ENCODE results near the gene CCDC43. TPM values are rescaled to one million over a fixed set of nuclear protein-coding genes. Genes with fewer than 3 reads are reported as not detected.

Gene CCDC43
- total and polyA plus RNA-seq, 2 of the 13 experiments (the other 11 are each of a cell fraction or from before 2014, with no cell fraction given) = 17.5 to 94.8 TPM

DNA sequence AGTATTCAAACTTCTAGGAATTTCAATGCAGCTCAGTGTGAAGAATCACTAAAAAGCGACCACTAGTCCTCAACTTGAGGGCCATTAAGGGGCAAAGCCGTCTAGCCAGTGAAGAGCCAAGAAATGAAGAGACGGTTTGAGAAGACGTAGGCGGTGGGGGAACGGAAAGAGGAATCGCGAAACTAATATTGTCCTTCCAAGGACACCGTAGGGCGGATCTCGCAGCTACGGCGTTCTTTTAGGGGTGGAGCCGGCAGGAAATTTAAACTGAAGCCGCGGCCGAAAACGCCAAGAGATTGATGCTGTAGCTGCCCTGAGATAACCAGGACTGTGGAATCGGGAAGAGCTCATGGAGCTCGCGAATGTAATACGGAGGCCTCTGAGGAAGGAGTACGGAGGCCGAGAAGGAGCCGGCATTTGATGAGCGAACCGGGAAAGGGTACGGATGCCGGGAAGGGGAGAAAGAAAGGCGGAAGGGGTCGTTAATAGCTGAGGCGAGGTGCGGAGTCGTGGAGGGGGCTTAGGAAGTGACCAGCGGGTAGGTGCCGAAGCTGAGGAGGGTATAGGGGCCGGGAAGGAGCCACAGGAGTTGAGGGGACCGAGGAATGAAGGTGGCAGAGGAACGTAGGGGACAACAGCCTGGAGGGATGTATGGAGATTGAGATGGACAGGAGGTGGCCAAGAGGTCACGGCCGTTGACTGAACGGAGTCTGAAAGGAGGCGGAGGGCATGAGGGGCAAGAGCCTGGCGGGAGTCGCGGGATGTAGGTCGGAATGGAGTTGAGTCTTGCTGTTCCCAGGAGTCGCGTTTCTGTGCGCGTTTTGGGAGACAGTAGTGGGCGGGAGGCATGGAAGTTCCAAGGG is 19.1 kb upstream of the CCDC43 start, which contains the start of gene DBF4B (continued):
- TF ChIP-seq, protein P1, sequence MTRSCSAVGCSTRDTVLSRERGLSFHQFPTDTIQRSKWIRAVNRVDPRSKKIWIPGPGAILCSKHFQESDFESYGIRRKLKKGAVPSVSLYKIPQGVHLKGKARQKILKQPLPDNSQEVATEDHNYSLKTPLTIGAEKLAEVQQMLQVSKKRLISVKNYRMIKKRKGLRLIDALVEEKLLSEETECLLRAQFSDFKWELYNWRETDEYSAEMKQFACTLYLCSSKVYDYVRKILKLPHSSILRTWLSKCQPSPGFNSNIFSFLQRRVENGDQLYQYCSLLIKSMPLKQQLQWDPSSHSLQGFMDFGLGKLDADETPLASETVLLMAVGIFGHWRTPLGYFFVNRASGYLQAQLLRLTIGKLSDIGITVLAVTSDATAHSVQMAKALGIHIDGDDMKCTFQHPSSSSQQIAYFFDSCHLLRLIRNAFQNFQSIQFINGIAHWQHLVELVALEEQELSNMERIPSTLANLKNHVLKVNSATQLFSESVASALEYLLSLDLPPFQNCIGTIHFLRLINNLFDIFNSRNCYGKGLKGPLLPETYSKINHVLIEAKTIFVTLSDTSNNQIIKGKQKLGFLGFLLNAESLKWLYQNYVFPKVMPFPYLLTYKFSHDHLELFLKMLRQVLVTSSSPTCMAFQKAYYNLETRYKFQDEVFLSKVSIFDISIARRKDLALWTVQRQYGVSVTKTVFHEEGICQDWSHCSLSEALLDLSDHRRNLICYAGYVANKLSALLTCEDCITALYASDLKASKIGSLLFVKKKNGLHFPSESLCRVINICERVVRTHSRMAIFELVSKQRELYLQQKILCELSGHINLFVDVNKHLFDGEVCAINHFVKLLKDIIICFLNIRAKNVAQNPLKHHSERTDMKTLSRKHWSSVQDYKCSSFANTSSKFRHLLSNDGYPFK (CRISPR knock-in tag; IDR thresholded peaks at IDR 0.05; ENCODE audit: borderline replicate concordance) = peak; percentile 89; the same call in 1 of the 2 replicates
- TF ChIP-seq, protein P2, sequence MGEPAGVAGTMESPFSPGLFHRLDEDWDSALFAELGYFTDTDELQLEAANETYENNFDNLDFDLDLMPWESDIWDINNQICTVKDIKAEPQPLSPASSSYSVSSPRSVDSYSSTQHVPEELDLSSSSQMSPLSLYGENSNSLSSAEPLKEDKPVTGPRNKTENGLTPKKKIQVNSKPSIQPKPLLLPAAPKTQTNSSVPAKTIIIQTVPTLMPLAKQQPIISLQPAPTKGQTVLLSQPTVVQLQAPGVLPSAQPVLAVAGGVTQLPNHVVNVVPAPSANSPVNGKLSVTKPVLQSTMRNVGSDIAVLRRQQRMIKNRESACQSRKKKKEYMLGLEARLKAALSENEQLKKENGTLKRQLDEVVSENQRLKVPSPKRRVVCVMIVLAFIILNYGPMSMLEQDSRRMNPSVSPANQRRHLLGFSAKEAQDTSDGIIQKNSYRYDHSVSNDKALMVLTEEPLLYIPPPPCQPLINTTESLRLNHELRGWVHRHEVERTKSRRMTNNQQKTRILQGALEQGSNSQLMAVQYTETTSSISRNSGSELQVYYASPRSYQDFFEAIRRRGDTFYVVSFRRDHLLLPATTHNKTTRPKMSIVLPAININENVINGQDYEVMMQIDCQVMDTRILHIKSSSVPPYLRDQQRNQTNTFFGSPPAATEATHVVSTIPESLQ (CRISPR knock-in tag; conservative IDR thresholded peaks at IDR 0.05) = no peak
- TF ChIP-seq GABPB1 (CRISPR knock-in tag; IDR thresholded peaks at IDR 0.05) = peak; percentile 84
- TF ChIP-seq, protein P3, sequence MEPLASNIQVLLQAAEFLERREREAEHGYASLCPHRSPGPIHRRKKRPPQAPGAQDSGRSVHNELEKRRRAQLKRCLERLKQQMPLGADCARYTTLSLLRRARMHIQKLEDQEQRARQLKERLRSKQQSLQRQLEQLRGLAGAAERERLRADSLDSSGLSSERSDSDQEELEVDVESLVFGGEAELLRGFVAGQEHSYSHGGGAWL (CRISPR knock-in tag; IDR thresholded peaks at IDR 0.05) = 0 out of 2 replicates have a peak, but pooled peaks have one; percentile 45
- TF ChIP-seq, protein P4, sequence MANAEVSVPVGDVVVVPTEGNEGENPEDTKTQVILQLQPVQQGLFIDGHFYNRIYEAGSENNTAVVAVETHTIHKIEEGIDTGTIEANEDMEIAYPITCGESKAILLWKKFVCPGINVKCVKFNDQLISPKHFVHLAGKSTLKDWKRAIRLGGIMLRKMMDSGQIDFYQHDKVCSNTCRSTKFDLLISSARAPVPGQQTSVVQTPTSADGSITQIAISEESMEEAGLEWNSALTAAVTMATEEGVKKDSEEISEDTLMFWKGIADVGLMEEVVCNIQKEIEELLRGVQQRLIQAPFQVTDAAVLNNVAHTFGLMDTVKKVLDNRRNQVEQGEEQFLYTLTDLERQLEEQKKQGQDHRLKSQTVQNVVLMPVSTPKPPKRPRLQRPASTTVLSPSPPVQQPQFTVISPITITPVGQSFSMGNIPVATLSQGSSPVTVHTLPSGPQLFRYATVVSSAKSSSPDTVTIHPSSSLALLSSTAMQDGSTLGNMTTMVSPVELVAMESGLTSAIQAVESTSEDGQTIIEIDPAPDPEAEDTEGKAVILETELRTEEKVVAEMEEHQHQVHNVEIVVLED (CRISPR knock-in tag; IDR thresholded peaks at IDR 0.05; ENCODE audit: borderline replicate concordance) = peak; percentile 80; the same call in 1 of the 2 replicates
- TF ChIP-seq ZNF253 (CRISPR knock-in tag; IDR thresholded peaks at IDR 0.05; ENCODE audit: borderline replicate concordance) = no peak; the same call in 1 of the 2 replicates
- TF ChIP-seq, protein P5, sequence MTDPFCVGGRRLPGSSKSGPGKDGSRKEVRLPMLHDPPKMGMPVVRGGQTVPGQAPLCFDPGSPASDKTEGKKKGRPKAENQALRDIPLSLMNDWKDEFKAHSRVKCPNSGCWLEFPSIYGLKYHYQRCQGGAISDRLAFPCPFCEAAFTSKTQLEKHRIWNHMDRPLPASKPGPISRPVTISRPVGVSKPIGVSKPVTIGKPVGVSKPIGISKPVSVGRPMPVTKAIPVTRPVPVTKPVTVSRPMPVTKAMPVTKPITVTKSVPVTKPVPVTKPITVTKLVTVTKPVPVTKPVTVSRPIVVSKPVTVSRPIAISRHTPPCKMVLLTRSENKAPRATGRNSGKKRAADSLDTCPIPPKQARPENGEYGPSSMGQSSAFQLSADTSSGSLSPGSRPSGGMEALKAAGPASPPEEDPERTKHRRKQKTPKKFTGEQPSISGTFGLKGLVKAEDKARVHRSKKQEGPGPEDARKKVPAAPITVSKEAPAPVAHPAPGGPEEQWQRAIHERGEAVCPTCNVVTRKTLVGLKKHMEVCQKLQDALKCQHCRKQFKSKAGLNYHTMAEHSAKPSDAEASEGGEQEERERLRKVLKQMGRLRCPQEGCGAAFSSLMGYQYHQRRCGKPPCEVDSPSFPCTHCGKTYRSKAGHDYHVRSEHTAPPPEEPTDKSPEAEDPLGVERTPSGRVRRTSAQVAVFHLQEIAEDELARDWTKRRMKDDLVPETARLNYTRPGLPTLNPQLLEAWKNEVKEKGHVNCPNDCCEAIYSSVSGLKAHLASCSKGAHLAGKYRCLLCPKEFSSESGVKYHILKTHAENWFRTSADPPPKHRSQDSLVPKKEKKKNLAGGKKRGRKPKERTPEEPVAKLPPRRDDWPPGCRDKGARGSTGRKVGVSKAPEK (CRISPR knock-in tag; IDR thresholded peaks at IDR 0.05; ENCODE audit: borderline replicate concordance) = 0 out of 2 replicates have a peak, but pooled peaks have one; percentile 67
- TF ChIP-seq REXO4 (CRISPR knock-in tag; IDR thresholded peaks at IDR 0.05; ENCODE audit: borderline replicate concordance) = no peak
- no peak for TF ChIP-seq IKZF1 (IDR thresholded peaks at IDR 0.05)
- TF ChIP-seq, protein P6, sequence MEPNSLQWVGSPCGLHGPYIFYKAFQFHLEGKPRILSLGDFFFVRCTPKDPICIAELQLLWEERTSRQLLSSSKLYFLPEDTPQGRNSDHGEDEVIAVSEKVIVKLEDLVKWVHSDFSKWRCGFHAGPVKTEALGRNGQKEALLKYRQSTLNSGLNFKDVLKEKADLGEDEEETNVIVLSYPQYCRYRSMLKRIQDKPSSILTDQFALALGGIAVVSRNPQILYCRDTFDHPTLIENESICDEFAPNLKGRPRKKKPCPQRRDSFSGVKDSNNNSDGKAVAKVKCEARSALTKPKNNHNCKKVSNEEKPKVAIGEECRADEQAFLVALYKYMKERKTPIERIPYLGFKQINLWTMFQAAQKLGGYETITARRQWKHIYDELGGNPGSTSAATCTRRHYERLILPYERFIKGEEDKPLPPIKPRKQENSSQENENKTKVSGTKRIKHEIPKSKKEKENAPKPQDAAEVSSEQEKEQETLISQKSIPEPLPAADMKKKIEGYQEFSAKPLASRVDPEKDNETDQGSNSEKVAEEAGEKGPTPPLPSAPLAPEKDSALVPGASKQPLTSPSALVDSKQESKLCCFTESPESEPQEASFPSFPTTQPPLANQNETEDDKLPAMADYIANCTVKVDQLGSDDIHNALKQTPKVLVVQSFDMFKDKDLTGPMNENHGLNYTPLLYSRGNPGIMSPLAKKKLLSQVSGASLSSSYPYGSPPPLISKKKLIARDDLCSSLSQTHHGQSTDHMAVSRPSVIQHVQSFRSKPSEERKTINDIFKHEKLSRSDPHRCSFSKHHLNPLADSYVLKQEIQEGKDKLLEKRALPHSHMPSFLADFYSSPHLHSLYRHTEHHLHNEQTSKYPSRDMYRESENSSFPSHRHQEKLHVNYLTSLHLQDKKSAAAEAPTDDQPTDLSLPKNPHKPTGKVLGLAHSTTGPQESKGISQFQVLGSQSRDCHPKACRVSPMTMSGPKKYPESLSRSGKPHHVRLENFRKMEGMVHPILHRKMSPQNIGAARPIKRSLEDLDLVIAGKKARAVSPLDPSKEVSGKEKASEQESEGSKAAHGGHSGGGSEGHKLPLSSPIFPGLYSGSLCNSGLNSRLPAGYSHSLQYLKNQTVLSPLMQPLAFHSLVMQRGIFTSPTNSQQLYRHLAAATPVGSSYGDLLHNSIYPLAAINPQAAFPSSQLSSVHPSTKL (CRISPR knock-in tag; IDR thresholded peaks at IDR 0.05) = peak; percentile 64
- peak; percentile 97 for TF ChIP-seq KAT8 (CRISPR knock-in tag; IDR thresholded peaks at IDR 0.05)
- TF ChIP-seq ZNF350 (CRISPR knock-in tag; IDR thresholded peaks at IDR 0.05; ENCODE audit: borderline replicate concordance, low read depth) = peak; percentile 96
